Activated T-cell treated with anti-CD3 and anti-CD28 coated beads, Interleukin-2, amount 50 U/mL, for 48 hours (primary cell): ENCODE data around the gene PPFIBP1.
"Not testable (repeated sequence)": the region's sequence is repeated elsewhere in the genome, so short reads cannot be mapped to it uniquely, and the experiment has no call there.

Experiments used
- DNase-seq, 2 experiments: peaks; one replicate each; pipeline ENCODE4 v3.0.0-alpha.2; 2020

The PPFIBP1 gene

DNA sequence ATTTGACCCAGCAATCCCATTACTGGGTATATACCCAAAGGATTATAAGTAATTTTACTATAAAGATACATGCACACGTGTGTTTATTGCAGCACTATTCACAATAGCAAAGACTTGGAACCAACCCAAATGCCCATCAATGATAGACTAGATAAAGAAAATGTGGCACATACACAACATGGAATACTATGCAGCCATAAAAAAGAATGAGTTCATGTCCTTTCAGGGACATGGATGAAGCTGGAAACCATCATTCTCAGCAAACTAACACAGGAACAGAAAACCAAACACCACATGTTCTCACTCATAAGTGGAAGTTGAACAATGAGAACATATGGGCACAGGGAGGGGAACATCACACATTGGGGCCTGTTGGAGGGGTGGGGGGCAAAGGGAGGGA is 20.9 kb downstream of the PPFIBP1 start:
- DNase-seq: not testable (repeated sequence)

DNA sequence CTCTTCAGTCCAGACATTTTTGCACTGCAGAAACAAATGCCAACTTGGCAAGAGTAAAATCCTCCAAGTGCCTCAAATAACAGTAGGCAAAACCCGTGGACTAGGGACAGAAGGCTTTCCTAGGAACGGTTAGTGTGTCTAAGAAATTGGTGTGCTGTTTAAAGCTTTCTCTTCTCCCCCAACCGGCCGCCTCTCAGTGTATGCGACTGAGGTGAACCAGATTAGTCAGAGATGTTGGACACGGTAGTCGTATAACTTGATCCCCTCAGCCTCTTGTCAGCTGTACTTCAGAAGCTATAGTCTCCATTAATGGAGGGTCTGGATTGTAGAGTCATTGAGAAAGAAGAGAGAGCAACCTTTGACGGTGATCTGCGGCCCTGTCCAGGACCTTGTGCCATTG is 21.7 kb downstream of the PPFIBP1 start:
- DNase-seq: no peak

DNA sequence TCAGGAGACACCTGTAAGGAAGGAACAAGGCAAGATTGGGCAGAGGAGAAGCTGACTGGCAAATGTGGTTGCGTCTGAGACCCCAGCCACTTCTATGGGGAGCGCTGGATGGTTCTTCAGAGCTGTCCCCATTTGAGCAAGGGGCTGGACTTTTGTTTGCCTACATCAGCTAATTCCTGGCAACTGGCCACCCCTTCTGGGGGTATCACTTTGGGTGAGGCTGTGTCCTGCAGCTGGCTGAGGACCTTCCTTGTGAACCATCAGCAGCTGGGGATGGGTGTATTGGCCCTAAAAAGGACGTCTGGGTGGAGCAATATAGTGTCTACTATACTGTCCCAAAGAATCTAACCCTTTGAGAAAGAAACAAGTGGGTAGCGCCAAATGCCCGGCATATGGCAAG is 23.6 kb downstream of the PPFIBP1 start:
- no peak for DNase-seq

- no peak for DNase-seq
Measured at GRCh38 chr12:27548301-27549199, 24.5 kb downstream of the PPFIBP1 start.

GRCh38 chr12:27549236-27549800 is 25.3 kb downstream of the PPFIBP1 start:
- DNase-seq: no peak

GRCh38 chr12:27549801-27550652 is 26.0 kb downstream of the PPFIBP1 start:
- no peak for DNase-seq

- no peak for DNase-seq
Measured at GRCh38 chr12:27550653-27550975, 26.6 kb downstream of the PPFIBP1 start.

GRCh38 chr12:27551172-27551840 is 27.3 kb downstream of the PPFIBP1 start:
- no peak for DNase-seq

DNA sequence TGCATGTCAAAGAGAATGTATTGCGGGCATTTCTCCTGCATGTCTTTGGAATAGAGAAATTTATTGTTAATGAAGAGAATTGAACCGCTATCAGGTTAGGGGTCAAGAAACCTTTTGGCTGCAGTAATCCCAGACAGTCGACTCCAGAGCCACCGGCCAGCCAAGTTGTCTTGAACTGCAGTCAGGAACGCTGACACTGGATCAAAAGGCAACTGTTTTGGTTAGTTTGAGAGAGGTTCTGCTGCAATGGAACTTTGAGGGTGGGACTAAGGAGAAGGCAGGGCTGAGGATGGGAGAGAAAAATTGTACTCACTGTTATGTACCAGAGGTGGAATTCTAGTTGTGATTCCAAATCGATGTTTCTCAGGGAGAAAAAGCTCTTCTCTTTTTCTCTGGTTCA is 28.2 kb downstream of the PPFIBP1 start:
- DNase-seq: no peak

GRCh38 chr12:27552886-27553560 is 29.0 kb downstream of the PPFIBP1 start:
- no peak for DNase-seq

- DNase-seq: no peak
Measured at GRCh38 chr12:27553941-27554340, 29.9 kb downstream of the PPFIBP1 start.

DNA sequence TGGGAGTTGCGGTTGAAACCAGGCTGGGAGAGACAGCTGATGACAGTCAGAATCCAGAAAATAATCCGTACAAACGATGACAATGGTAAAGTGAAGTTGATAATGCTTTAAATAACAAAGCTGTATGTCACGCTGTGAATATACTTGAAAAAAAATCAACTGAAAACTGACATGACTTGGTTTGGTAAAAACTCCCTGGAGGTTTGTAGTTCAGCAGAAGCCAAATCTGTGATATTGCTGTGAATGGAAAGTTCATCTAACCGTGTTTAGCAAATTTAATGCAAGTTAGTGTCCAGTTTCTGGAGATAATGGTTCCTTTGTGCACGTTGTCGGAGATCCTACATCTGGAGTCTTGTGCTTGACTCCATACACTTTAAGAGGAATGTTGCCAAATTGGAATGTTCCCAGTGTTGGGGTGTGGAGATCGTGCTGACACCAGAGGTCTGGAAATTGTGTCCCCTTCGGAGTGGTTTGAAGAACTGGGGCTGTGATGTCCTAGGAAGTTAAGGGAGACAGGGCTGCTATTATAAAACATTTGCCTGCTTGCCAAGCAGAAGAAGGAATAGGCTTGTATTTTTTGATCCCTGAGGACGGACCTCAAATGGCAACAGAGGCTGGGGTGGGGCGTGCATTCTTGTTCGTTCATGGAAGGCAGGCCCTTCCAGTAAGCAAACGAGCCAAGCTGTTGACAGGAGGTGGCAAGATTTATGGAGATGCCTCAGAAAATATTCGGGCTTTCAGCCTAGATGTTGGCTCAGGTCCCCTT is 30.6 kb downstream of the PPFIBP1 start:
- no peak for DNase-seq

- no peak for DNase-seq
Measured at GRCh38 chr12:27555361-27555760, 31.4 kb downstream of the PPFIBP1 start.

DNA sequence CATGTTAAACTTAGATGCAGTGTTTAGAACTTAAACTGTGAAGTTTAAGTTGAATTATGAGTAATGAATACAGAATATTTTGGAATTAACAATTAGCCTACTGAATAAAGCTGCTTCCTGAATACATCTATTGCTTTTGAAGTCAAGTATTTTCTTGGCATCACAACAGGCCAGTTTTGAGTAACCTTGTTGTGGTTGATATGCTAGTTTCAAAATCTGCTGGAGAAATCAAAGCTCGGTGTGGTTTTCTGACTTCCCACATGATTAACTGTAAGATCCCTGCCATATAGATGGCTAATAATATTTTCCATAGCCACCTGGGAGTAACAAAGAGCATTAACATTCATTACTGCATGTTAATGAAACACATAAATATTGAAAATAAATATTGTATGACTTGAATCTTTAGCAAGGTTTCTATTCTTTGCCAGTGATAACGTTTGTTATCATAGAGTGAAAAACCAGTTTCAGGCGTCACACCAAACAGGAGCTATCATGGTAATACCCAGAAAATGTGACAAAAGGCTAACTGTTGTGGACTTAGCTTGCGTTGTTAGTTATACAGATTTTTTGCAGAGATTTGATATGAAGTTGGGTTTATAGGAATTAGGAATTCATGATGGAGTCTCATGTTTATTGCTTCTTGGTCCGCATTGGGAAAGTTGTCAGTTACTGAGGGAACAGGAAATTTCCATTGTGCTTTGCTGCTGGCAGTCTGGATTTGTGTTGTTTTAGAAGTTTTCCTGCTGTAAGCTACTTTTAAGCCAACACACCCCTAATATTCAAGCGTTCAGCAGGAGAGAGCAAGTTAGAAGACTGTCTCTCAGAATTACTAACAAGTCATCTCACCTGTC is 32.1 kb downstream of the PPFIBP1 start:
- DNase-seq: no peak

- DNase-seq: no peak
Measured at GRCh38 chr12:27560126-27560525, 36.1 kb downstream of the PPFIBP1 start.

GRCh38 chr12:27561535-27562350 is 37.7 kb downstream of the PPFIBP1 start:
- no peak for DNase-seq

- DNase-seq: no peak
Measured at GRCh38 chr12:27564612-27565213, 40.7 kb downstream of the PPFIBP1 start.

GRCh38 chr12:27566159-27566558 is 42.2 kb downstream of the PPFIBP1 start:
- DNase-seq: no peak

DNA sequence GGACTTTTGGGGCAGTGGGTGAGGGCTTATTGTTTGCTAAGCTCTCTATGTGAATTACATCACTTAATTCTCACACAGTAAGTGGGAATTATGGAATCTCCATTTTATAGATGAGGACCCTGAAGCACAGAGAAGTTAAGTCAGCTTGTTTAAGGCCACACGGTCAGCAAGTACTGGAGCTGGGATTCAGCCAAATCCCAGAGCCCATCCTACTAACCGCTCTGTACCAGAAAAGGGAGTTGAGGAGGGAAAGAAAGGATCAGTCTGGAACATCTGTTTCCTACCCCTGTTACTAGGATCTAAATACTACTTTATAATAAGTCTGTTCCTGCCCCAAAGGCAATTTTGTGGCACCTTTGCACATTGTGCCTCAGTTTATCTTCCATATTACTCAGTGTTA is 42.6 kb downstream of the PPFIBP1 start:
- DNase-seq: no peak
